HT-29 (cell line): ENCODE measurements around the gene DNAJC18. TPM values are rescaled to one million over a fixed set of nuclear protein-coding genes. Genes with fewer than 3 reads are reported as not detected.
A peak's percentile ranks its signal among the peaks of the same experiment; 100 is the strongest.

ENCODE experiments used
- DNase-seq: peaks from one replicate; pipeline ENCODE4 v3.0.0-alpha.2; 2015; ENCODE audit warnings: low spot score
- total RNA-seq: library from RNA; depleted of rRNA; stranded (reverse); fragments of >200 nt; shearing (Covaris generic); gene quantifications from 2 replicates; pipeline ENCODE4 v1.2.3, GENCODE V29; 2014

Gene DNAJC18
- total RNA-seq, 1 experiment from 2014 or later = 0.81 TPM

DNA sequence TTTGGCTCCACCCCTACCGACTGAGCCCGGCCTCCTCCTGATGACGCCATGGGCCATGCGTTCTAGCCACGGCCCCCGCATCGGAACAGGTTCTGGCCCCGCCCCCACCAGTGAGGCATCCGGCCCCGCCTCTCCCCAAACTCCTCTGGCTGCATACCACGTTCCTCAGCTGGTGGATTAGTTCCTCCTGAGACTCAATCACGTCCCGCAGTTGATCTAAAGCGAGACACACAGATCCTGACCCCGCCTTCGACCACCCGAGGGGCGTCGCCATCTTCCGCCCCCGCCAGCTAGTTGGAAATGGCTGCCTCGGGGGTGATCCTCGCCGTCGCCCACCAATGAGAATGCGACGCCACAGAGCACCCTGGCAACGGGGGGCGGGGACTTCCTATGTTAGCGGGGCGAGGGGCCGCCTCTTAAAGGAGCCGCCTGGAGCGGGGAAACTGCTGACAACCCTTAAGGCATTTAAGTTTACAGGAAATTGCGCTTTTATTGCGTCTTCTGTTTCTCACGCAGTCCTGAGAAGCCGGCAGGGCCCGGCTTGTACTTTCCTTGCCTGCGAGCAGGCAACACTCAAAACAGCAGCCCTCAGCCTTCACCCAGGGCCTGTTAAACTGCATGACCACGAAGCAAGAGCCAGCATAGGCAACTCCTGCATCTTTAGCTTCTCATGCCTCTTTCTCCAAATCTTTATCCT lies 35.4 kb downstream of the DNAJC18 start, which contains the start of gene SPATA24:
Gene SPATA24 (minus strand): TSS at position 303 of the 697 bp plus-strand sequence. CDS start 29 bp downstream, at position 274.
- DNase-seq = peak; percentile 96

DNA sequence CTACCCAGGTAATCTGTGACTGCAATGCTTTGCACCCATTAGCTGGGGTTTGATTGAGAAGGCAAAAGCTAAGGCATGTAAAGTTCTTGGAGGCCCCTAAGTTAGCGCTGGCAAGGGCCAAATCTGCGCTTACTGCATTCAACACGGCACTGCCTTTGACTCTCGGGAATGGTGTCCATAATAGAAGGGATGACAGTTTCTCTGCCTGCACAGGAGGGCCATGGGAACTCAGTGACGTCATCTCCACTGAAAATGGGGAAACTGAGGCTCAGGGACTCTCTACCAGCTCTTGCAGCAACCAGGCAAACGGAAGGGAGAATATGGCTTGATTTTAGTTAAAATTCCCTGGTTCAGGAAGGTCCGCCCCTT lies 35.9 kb downstream of the DNAJC18 start:
- DNase-seq = no peak

DNA sequence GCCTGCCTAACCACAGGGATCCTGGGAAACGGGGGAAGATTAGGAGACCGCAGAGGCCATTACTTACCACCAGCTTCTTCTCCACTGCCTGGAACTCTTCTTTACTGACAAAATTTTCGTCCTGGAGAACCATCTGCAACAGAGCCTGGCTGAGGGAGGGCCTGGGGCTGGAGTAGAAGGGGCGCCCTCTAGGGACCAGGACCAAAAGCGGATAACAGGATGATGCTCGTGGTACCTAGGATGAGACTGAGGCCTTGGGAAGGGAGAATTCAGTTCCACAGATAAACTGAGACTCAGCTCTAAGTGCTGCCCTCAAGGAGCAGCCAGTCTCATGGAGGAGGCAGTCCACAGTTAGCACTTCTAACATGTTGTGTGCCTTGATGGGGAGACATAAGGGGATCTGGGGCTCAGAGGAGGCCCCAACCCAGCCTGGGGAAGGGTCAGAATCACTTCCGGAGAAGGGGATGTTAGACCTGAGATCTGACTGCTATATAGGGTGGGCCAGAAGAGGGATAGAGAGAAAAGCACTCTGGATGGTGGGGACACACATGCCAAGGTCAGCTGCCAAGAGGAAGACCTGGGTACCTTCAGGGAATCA lies 36.7 kb downstream of the DNAJC18 start:
- DNase-seq = peak; percentile 50

DNA sequence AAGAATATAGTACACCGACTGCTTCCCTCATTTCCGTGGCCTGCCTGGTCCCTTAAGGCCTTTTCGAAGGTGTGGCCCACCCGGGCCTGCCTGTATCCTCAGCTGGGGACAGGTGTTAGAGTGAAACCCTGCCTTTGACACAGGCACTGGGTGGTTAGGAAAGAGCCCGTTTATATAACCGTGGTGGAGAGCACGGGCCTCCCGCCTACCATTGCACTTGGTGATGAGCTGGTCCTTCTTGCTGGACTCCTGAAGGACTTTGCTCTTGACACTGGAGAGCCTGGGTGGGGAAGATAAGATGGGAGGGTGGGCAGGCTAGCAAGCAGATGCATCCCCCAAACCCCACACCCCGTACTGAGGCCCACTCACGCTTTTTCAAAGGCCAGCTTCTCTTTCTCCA lies 37.8 kb downstream of the DNAJC18 start:
- no peak for DNase-seq

DNA sequence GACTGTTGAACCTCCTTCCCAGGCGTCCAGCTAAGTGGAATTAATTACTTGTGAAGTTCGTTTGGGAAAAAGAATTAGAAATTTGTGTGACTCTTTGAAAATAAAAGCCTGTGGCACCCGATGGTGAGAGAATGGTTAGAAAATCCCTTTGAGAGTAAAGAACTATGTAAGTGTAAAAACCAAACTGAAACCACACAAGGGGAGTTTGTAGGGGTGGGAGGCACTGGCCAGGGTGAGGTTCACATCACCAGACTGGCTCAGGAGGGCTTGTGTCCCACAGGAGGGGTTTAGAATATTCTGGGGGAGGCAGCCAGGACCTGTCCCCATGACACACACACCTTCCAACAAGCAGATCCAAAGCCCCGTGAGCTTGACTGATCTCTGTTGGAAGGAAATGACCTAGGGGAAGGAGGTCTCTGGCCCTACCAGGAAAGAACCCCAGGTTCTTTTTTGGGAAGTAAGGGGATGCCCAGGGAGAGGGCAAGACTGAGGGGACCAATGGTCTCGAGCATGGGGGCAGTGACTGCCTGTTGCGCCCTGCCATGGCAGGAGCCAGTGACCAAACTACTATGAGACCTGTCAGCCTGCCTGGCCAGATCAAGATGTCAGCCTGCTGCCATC lies 39.7 kb downstream of the DNAJC18 start:
- no peak for DNase-seq

DNA sequence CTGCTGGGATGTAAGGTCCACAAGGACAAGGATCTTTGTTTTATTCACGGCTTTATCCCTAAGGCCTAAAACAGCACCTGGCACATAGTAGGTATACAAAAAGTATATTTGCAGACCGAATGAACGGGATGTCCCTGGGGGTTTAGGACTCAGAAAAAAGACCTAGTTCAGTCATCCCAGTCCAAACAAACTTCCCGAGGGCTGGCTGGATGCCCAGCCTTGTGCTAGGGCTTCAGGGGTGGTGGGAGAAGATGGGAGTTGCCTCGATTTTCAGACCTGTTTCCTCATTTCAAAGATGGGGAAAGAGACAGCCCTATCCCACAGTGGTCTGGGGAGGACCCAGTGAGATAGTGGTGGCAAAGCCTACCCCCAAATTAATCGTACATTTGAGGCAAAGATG lies 41.4 kb downstream of the DNAJC18 start:
- no peak for DNase-seq

DNA sequence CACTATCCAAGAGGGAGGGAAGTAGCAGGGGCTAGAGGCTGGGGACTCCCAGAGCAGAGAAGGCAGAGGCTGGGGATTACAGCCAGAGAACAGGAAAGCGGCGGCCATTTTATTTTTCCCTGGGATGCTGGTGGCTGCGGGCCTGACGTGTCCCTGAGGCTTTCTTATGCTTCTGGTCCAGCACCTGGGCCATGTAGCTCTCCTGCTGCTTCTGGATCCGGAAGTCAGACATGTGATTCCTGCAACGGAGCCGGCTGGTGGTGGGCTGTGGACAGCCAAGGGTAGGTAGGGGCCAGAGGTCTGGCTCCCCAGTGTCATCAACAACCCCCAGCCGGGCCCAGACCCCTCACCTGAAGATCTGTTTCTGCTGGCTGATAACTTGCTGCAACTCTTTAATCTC lies 42.6 kb downstream of the DNAJC18 start:
- no peak for DNase-seq

DNA sequence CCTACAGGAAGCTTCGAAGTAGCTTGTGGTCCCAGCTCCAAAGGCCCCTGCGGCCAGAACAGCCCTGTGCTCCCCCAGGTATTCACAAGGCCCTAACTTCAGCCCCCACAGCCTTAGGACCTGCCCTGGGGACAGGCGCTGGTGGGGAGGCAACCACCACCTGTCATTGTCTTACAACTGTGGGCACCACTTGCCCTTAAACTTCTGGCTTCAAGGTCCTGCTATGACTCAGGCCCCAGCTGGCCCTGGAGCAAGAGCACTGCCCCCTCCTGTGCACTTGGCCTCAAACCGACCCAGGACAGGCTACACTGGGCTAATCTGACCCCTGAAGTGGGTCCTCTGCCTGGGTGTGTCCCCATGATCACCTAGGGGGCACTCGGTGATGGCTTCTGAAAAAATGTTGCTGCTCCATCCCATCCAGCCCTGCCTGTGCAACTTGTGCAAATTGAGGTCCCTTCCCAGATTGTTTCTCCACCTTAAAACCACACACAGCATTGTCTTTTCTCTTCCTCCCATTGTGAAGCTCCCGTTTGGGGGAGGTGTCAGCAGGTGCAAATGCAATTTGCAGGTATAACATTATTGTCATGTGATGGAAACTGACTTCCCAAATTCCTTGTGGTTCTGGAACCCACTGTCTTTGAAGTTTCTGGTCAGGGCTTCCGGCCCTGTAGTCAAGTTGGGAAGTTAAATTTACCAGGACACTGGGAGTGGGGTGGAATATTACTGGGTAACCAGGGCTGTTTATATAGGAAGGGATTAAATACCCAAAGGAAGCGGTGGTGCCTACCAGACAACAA lies 43.3 kb downstream of the DNAJC18 start:
- DNase-seq = no peak

DNA sequence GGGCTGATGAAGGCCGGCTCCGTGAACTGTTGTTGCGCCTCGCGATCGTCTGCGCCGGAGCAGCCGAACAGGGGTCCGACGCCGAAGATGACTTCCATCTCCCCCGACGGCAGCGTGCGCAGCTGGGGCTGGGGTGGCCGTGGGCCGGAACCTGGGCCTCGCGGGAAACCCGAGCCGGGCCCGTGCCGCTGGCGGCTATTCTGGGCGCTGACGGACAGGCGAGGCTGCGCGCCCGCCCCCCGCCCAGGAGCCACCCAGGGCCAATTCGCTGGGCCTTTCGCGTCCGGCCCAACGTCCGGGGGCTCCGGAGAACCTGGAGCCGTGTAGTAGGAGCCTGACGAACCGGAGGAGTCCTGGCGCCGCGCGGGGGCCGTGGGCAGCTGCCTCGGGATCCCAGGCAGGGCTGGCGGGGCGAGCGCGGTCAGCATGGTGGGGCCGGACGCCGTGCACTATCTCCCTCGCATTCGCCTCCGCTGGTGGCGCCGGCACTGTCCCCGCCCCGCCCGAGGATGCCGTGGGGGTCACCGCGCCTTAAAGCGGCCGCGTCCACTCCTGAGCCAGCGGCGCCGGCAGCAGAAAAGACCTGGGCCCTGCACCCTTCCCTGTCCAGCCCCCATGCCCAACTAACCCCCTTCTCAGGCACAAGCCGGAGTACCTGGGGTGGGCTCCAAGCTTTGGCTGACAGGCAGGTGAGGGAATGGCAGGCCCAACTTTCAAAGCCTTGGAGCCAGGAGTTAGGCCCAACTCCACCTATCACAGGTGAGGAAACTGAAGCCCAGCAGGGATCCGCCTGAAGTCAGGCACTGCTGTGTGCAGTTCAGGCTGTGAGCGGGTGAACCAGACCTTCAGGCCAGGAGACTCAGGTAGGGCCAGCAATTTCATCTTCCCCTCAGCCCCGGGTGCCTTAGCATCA lies 44.4 kb downstream of the DNAJC18 start, which contains the start of gene PROB1:
Gene PROB1 (minus strand): TSS at position 451 of the 913 bp plus-strand sequence. CDS start 23 bp downstream, at position 428.
- DNase-seq = no peak

DNA sequence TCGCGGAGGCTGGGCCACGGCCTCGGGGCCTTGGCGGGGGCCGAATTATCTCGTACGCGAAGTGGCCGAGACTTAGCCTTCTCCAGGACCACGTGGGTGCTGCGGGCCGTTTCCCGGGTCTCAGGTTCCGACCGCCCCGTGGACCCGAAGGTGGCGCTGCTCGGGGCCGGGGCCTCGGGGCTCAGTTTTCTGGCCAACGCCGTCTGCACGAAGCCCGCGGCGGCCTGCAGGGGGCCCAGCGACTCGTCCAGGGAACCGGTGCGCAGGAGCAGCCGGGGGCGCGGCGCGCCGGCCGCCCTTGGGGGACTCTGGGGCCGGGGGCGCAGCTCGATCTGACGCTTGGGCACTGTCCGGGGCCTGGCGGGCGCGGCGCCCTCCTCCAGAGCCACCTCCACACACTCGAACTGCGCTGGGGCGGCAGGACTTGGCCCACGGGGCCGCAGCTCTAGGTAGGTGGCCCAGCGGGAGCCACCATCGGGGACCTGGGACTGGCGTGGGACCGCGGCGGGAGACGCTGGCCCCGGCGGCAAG lies 45.1 kb downstream of the DNAJC18 start:
- DNase-seq = no peak

DNA sequence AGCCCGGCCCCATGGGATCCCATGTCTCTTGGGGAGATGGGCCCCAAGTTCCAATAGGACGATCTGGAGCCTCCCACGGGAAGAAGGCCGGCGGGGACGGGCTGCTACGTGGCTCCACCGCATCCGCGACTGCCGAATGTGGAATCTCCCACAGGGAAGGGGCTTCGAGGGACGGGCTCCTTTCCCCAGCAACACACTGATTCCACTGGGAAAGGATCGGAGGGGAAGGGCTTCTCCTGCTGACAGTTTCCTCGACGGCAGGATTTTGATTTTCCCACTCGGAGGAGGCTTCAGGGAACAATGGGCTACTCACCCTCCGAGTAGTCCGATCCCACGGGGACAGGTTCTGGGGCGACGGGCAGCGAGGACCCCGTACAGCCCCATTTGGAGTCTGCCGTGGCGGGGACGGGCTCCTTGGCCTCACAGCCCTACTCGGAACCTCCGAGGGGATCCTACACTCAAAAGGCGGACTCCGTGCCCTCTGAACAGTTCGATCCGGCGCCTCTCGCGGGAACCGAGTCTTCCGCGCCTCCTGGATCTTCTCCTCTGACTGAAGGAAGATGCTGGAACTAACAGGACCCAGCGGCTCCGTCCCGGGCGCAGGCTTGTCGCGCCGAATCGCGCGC lies 45.7 kb downstream of the DNAJC18 start:
- no peak for DNase-seq

DNA sequence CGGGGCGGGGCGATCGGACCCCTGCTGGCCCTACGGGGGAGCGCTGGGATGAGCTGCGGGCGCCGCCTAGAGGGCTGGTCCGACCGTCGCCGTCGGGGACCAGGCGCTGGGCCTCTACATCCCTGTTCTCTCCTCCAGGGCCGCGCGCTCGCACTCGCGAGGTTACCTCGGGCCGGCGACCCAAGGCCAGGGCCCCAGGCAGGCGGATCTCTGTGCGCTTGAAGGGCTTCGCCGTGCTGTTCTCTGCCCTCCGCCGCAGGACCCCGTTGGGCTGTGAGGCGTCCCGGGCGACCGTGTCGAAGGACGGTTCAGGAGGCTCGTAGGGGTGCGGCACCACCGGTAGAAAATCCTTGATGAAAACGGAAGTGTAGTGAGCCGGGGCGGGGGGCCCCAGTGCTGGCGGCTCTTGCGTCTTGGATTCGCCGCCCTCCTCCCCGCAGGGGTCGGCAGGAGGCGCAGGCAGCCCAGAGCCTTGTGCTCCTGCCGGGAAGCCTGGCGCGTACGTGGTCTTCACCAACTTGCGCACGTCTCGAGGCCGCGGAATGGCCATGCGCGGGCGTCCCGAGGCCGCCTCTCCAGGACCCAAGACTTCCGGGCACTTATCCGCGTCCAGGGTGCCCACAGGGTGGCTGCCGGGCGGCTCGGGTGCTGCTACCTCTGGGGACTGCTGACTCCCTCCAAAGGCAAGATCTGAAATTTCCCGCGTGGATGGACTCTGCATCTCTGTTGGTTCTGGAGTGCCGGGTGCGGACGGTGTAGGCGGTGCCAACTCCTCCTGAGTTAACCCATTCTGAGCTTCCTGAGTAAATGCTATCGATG lies 46.4 kb downstream of the DNAJC18 start:
- DNase-seq = peak; percentile 79

DNA sequence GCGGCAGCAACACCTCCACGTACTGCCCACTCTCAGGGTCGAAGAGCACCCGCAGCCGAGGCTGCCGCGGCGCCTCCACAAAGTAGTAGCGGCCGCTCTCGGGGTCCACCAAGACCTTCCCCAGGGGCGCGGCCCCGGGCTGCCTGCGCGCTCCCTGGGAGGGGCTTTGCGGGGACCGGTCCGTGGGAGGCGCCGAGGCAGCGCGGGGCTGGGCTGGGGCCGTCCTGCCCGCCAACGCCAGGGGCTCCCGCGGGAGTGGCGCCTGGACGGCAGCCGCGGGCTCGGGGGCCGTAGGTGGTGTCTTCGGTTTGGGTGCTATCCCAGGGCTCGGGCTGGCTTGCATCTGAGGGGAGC lies 47.0 kb downstream of the DNAJC18 start:
- no peak for DNase-seq

DNA sequence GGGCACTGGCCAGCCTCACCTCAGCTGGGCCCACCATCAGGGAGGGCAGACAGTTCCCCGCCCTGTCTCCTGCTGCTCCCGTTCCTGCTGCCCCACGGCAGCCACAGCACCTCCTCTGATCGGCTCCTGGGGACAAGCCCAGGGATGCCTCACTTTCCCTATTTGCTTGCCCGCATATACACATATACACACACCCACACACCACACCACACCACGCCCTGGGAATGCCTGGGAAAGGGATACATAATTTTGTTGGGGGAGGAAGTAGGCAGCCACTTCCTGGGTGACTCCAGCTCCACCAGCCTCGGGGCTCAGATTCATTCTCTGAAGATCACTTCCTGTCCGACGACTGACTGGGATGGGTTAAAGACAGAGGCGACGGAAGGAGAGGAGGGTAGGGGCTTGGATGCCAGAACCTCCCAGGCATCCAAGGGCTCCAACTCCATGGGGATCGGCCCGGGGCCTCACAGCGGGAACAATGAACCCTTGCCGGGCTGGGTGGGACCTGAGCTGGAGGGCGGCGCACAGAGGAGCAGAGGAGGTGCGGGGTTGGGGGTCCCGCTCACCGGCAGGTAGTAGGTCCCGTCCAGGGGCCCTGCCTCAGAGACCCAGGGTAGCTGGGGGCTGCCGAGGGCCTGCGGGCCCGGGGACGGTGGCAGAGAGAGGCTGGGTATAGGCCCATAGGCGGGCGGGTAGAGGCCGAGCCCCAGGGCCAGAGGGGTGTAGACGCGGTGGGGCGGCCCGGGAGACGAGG lies 47.6 kb downstream of the DNAJC18 start:
- DNase-seq = peak; percentile 67

DNA sequence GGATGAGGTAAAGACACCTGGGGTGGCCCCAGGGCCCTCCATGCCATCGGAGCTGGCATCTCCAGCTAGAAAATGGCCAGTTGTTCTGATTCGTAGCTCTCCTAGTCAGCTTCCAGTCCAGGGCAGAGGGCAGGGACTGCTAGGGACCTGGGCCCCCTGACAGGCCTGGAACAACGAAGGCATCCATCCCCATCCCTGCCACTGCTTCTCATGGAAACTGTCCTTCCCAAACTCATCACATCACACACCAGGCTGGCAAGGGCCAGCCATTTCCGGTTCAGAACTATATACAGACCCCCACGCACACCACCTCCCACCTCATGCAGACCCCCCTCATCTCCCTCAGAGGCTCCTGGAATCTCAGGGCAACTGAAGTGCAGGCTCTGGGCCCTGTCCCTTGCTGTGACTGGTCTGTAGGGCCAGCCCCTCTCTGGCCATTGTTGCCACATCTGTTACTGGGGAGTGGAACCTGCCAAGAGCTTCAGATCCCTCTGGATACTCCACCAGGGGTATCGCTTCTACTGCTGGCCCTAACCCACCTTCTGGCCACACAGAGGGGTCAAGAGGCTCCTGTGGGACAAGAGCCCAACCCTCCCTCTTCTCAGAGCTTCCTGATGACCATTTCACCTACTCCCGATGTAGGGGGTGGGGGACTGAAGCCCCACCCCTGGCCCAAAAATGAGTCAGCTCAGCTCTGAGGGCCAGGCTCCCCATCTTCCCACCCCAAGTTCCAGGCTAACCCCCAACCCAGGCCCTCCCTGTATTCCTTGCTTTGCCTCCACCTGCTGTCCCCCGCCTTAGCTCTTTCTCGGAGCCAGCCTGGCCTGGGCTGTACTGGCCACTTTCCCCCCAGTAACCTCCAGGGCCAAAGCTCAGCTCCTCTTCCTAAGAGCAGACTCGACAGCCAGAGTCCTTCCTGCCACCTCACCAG lies 48.4 kb downstream of the DNAJC18 start:
- DNase-seq = no peak

DNA sequence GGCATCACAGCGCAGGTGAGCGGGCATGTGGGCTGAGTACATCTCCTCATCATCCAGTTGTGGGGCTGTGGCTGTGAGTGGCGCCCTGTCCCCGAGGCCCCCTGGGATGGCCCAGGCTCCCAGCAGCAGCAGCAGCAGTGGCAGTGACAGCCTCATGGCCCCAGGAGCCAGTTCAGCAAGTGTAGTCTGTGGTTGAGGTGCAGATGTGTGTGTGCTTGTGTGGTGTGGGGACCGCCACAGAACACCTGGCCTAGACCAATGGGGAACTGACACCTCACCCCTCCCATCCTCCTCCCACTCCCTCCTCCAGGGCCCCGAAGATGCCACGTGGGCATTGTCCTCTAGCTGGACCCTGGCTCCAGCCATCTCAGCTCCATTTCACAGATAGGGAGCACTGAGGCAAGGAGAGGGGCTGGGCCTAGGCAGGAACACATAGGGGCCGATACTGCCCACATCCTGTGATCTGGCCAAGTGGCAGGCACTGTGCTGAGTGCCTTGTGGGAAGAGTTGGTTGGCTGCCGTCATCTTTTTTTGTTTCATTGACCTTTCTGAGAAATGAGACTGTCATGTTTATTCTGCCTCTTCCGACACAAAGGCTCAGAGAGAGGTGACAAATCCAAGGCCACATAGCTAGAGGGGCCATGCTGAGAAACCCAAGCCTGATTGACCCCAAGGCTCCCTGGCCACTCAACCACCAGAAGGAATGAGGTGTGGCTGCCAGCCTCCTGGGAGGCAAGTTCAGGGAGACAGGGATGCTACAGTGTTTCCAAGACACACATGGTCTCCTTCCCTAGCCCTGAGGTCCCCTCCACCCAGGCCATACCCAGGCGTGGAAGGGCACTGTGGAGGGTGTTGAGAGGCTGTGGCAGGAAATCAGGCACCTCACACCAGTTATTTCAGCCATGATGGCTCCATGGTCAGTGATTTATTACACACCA lies 49.4 kb downstream of the DNAJC18 start, which contains the start of gene MZB1:
Gene MZB1 (minus strand): TSS at position 213 of the 938 bp plus-strand sequence. CDS start 57 bp downstream, at position 156.
- no peak for DNase-seq
